Suprapubic skin (tissue), 4 donors: ENCODE measurements around the gene FBXO46.

Experiments
- CTCF ChIP-seq, 2 donors: fragments of 200-600 bp in 1 of 2; fragments of 450-650 bp in 1 of 2; sonication (generic) in 1 of 2; IDR thresholded peaks; one replicate each; pipeline ENCODE4 v1.5.1; 2016 to 2019; ENCODE audit warnings: antibody characterized with exemption in 2 of 2, mild to moderate bottlenecking in 1 of 2, moderate library complexity in 1 of 2
- POLR2A ChIP-seq, 2 donors: fragments of 450-650 bp; IDR thresholded peaks; one replicate each; pipeline ENCODE4 v1.6.1; 2017; ENCODE audit warnings: antibody characterized with exemption in 2 of 2, mild to moderate bottlenecking in 2 of 2, moderate library complexity in 2 of 2
- POLR2AphosphoS5 ChIP-seq, 3 donors: sonication (generic); formaldehyde crosslinking; IDR thresholded peaks; one replicate each; pipeline ENCODE4 v1.6.1; 2017; ENCODE audit warnings: antibody characterized with exemption in 3 of 3

DNA sequence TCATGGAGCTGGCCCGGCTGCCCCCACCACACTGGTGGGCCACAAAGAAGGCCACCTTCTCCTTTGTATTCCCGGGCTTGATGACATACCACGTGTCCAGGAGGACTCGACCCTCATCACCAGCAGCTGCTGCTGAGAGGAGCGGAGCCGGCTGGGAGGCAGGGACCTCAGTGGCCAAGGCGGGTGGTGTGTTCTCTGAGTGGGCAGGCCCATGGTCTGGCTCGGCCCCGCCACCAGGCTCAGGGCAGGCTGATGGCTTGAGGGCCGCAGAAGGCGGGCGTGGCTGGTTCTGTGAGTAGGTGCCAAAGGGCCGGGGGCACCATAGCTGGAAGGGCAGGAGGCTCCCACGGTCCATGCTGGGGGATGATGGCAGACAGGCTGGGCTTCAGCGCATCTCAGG lies 17.6 kb downstream of the FBXO46 start:
- no peak for TF ChIP-seq CTCF (IDR thresholded peaks at IDR 0.05)
- TF ChIP-seq POLR2AphosphoS5 (IDR thresholded peaks at IDR 0.05): no peak
- TF ChIP-seq POLR2A (IDR thresholded peaks at IDR 0.05): no peak
